OCI-LY1 (cell line): Measurements from ENCODE around the gene FZD7.

Experiments used
- H2AFZ ChIP-seq: fragments of 200-600 bp; sonication (generic), shearing (Covaris generic); 2 replicates; pipeline ENCODE4 v1.6.0; 2014; ENCODE audit warnings: antibody characterized with exemption, mild to moderate bottlenecking, low read length
- H3F3A ChIP-seq: fragments of 200-600 bp; sonication (generic), shearing (Covaris generic); 2 replicates; pipeline ENCODE4 v1.6.0; 2014; ENCODE audit warnings: mild to moderate bottlenecking, antibody characterized with exemption, low read length, moderate library complexity; ENCODE audit not compliant: insufficient read depth
- H3K27ac ChIP-seq: fragments of 200-600 bp; sonication (generic); 2 replicates; pipeline ENCODE4 v1.5.1; 2014; ENCODE audit warnings: low read length, mixed run types, mild to moderate bottlenecking, low read depth; ENCODE audit not compliant: poor library complexity, severe bottlenecking
- H3K27me3 ChIP-seq: fragments of 200-600 bp; sonication (generic); 2 replicates; pipeline ENCODE4 v1.6.0; 2014; ENCODE audit warnings: antibody characterized with exemption, mild to moderate bottlenecking, low read length, moderate library complexity; ENCODE audit not compliant: insufficient read depth
- H3K36me3 ChIP-seq: fragments of 200-600 bp; sonication (generic); 2 replicates; pipeline ENCODE4 v1.6.1; 2014; ENCODE audit warnings: mild to moderate bottlenecking, antibody characterized with exemption, low read length, moderate library complexity, mixed read lengths; ENCODE audit not compliant: insufficient read depth
- H3K4me1 ChIP-seq: fragments of 200-600 bp; sonication (generic); 2 replicates; pipeline ENCODE4 v1.5.1; 2014; ENCODE audit warnings: mild to moderate bottlenecking, low read length, moderate library complexity; ENCODE audit not compliant: insufficient read depth, severe bottlenecking
- H3K4me2 ChIP-seq: fragments of 200-600 bp; sonication (generic), shearing (Covaris generic); 2 replicates; pipeline ENCODE4 v1.6.1; 2014; ENCODE audit warnings: low read length
- H3K4me3 ChIP-seq: fragments of 200-600 bp; sonication (generic); 2 replicates; pipeline ENCODE4 v1.5.1; 2014; ENCODE audit warnings: low read length, low read depth, mild to moderate bottlenecking, mixed read lengths; ENCODE audit not compliant: poor library complexity, severe bottlenecking
- H3K79me2 ChIP-seq: fragments of 200-600 bp; shearing (Covaris generic); 2 replicates; pipeline ENCODE4 v1.6.1; 2016; ENCODE audit warnings: mixed run types, low read length, mixed read lengths; ENCODE audit not compliant: insufficient read depth
- H3K9ac ChIP-seq: fragments of 200-600 bp; sonication (generic), shearing (Covaris generic); 2 replicates; pipeline ENCODE4 v1.6.1; 2014; ENCODE audit warnings: mild to moderate bottlenecking, low read length, mixed read lengths
- H3K9me2 ChIP-seq: fragments of 200-600 bp; sonication (generic), shearing (Covaris generic); 2 replicates; pipeline ENCODE4 v1.6.1; 2014; ENCODE audit warnings: low read depth, mild to moderate bottlenecking, low read length, mixed read lengths
- H3K9me3 ChIP-seq: fragments of 200-600 bp; shearing (Covaris generic); 2 replicates; pipeline ENCODE4 v1.6.1; 2014; ENCODE audit warnings: low read length, mixed read lengths
- H4K20me1 ChIP-seq: fragments of 200-600 bp; sonication (generic), shearing (Covaris generic); 2 replicates; pipeline ENCODE4 v1.6.0; 2016; ENCODE audit warnings: mild to moderate bottlenecking, low read length; ENCODE audit not compliant: insufficient read depth
- EZH2 ChIP-seq: fragments of 200-600 bp; sonication (generic), shearing (Covaris generic); IDR thresholded peaks from 2 replicates; pipeline ENCODE4 v1.8.0; 2017; ENCODE audit warnings: borderline replicate concordance, mixed run types, mild to moderate bottlenecking, antibody characterized with exemption, low read length, moderate library complexity, mixed read lengths
- TF ChIP-seq, protein P1 (sequence below): fragments of 200-600 bp; sonication (generic), shearing (Covaris generic); IDR thresholded peaks from 2 replicates; pipeline ENCODE4 v1.5.1; 2017; ENCODE audit warnings: mild to moderate bottlenecking, antibody characterized with exemption, low read length, moderate library complexity, mixed read lengths

Gene FZD7

DNA sequence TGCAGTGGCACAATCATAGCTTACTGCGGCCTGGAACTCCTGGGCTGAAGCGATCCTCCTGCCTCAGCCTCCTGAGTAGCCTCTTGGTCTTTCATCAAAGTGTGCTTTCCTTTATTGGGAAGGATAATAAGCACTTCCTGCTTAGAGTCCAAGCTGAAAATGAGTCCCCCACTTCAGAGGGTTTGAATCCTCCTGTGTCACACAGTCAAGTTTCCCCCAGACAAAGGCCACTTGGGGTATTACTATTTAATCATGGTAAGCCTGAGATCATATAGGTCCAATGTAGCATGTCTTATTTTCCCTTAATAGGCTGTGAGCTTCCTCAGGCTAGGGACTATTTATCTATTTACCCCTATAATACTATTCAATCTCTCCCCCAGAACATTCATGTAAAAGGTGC lies 28.0 kb downstream of the FZD7 start:
- no peak overlapping the region for H3K9ac ChIP-seq
- no peaks in the 10 kb centered on the region for H3K79me2 ChIP-seq
- no peak overlapping the region for H3K4me2 ChIP-seq
- H3K4me1 ChIP-seq = no peaks in the 10 kb centered on the region
- no peaks in the 10 kb centered on the region for H3K9me3 ChIP-seq
- no peaks in the 10 kb centered on the region for H3F3A ChIP-seq
- H2AFZ ChIP-seq = no peak overlapping the region
- no peaks in the 10 kb centered on the region for H3K27me3 ChIP-seq
- H3K36me3 ChIP-seq = no peaks in the 10 kb centered on the region
- no peak overlapping the region for H3K27ac ChIP-seq
- no peaks in the 10 kb centered on the region for H4K20me1 ChIP-seq
- TF ChIP-seq, protein P1, sequence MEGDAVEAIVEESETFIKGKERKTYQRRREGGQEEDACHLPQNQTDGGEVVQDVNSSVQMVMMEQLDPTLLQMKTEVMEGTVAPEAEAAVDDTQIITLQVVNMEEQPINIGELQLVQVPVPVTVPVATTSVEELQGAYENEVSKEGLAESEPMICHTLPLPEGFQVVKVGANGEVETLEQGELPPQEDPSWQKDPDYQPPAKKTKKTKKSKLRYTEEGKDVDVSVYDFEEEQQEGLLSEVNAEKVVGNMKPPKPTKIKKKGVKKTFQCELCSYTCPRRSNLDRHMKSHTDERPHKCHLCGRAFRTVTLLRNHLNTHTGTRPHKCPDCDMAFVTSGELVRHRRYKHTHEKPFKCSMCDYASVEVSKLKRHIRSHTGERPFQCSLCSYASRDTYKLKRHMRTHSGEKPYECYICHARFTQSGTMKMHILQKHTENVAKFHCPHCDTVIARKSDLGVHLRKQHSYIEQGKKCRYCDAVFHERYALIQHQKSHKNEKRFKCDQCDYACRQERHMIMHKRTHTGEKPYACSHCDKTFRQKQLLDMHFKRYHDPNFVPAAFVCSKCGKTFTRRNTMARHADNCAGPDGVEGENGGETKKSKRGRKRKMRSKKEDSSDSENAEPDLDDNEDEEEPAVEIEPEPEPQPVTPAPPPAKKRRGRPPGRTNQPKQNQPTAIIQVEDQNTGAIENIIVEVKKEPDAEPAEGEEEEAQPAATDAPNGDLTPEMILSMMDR = no peak
- TF ChIP-seq EZH2 = no peak
- H3K4me3 ChIP-seq = no peak overlapping the region
- no peaks in the 10 kb centered on the region for H3K9me2 ChIP-seq

DNA sequence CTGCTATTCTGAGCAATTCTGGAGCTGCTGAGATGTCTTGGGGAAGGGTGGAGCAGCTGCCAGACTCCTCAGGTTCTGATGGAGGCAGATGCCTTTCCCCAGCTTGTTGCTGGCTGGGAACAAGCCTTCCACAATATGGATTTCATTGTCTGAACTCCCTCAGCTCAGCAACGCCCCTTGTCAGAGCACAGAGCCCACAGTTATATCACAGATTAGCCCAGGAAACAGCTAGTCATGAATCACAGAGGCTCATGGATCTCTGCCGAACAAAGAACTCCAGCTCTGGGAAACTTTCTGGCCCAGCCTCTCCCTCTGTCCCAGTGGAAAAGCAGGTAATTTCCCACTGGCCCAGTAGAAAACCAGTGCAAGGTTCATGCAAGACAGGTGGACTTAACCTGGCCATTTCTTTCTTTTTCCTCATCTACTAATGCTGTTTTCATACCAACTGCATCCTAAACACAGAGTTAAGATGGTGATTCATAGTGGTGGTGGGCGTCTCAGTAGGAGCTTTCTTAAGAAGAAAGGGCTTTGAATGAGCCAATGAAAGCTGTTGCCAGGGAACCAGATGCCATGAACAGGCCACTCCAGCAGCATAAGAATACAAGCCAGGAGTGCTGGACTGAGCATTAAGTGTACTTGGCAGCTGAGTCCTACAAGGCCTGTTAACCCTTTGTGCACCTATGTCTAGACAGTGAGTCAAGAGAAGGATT lies 30.7 kb downstream of the FZD7 start:
- no peak overlapping the region for H3K4me2 ChIP-seq
- no peaks in the 10 kb centered on the region for H3K36me3 ChIP-seq
- no peaks in the 10 kb centered on the region for H3K9me3 ChIP-seq
- H2AFZ ChIP-seq = no peak overlapping the region
- H3K79me2 ChIP-seq = no peaks in the 10 kb centered on the region
- no peaks in the 10 kb centered on the region for H3K27me3 ChIP-seq
- no peak for TF ChIP-seq EZH2
- TF ChIP-seq, protein P1 = no peak
- H3F3A ChIP-seq = no peaks in the 10 kb centered on the region
- no peak overlapping the region for H3K27ac ChIP-seq
- H3K9ac ChIP-seq = no peak overlapping the region
- no peaks in the 10 kb centered on the region for H3K9me2 ChIP-seq
- no peaks in the 10 kb centered on the region for H4K20me1 ChIP-seq
- H3K4me1 ChIP-seq = no peaks in the 10 kb centered on the region
- no peak overlapping the region for H3K4me3 ChIP-seq

DNA sequence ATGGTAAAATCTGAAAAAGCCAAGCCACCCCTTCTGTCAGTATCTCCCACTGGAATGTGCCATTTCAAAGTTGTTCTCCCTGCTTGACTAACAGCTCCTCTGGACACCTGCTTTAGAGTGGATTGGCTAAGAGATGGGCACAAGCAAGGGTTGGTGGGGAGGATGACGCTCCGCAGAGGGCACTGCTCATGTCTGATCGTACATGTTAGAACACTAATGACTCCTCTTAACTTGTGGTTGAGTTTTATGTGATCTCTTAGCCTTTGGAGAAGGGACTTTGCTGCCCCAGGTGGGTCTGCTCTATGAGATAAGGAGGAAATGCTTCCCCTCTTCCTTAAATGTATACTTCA lies 31.2 kb downstream of the FZD7 start:
- Histone ChIP-seq H3K4me2 (no peak overlapping the region), H3K79me2 (no peaks in the 10 kb centered on the region), H3K9me2 (no peaks in the 10 kb centered on the region), H3K36me3 (no peaks in the 10 kb centered on the region), H3K4me3 (no peak overlapping the region), H3K9ac (no peak overlapping the region), H3K27me3 (no peaks in the 10 kb centered on the region), H2AFZ (no peak overlapping the region), H3F3A (no peaks in the 10 kb centered on the region), H4K20me1 (no peaks in the 10 kb centered on the region), H3K27ac (no peak overlapping the region), H3K4me1 (no peaks in the 10 kb centered on the region), H3K9me3 (no peaks in the 10 kb centered on the region)
- no peak for TF ChIP-seq EZH2
- TF ChIP-seq, protein P1 = no peak
